Transverse colon (tissue), 4 donors: ENCODE data around the gene ZNF599. TPM values are rescaled to one million over a fixed set of nuclear protein-coding genes. Genes with fewer than 3 reads are reported as not detected.

Experiments
- DNase-seq: peaks from one replicate; pipeline ENCODE4 v3.0.0-alpha.2; 2019
- H3K27ac ChIP-seq, 4 donors: fragments of 200-600 bp; sonication (generic); 2 replicates each; pipeline ENCODE4 v1.5.1; 2016 to 2018; ENCODE audit warnings: inconsistent platforms in 4 of 4
- H3K27me3 ChIP-seq: fragments of 200-600 bp; sonication (generic); 2 replicates; pipeline ENCODE4 v1.5.1; 2017; ENCODE audit warnings: inconsistent platforms
- H3K36me3 ChIP-seq, 4 donors: fragments of 200-600 bp; sonication (generic); 2 replicates each; pipeline ENCODE4 v1.5.1; 2017 to 2019; ENCODE audit warnings: inconsistent platforms in 4 of 4
- H3K4me1 ChIP-seq, 4 donors: fragments of 200-600 bp; sonication (generic); 2 replicates each; pipeline ENCODE4 v1.5.1; 2017 to 2020; ENCODE audit warnings: inconsistent platforms in 4 of 4
- H3K4me3 ChIP-seq, 4 donors: fragments of 200-600 bp; sonication (generic); 1 replicate in 1 of 4; 2 replicates in 3 of 4; pipeline versions ENCODE4 v1.5.1 to v1.6.1; 2017 to 2019; ENCODE audit warnings: inconsistent platforms in 4 of 4
- H3K9me3 ChIP-seq, 2 donors: fragments of 200-600 bp; sonication (generic); 2 replicates each; pipeline ENCODE4 v1.5.1; 2017 to 2019; ENCODE audit warnings: inconsistent platforms in 2 of 2
- EP300 ChIP-seq: sonication (generic); formaldehyde crosslinking; IDR thresholded peaks from one replicate; pipeline ENCODE4 v1.6.1; 2017; ENCODE audit warnings: antibody characterized with exemption, low read depth
- POLR2A ChIP-seq: fragments of 450-650 bp; IDR thresholded peaks from one replicate; pipeline ENCODE4 v1.6.1; 2016; ENCODE audit warnings: antibody characterized with exemption, mild to moderate bottlenecking, moderate library complexity
- POLR2AphosphoS5 ChIP-seq, 3 donors: sonication (generic); formaldehyde crosslinking; IDR thresholded peaks; one replicate each; pipeline ENCODE4 v1.6.1; 2016; ENCODE audit warnings: antibody characterized with exemption in 3 of 3
- WGBS, 2 donors: methylation state at CpG; one replicate each; pipeline ENCODE4 v1.1.5; 2018; ENCODE audit warnings: low coverage in 1 of 2; 5-methylcytosine and 5-hydroxymethylcytosine counted together
- in situ Hi-C, 4 donors: fragments of 200-750 bp; cut with MboI; loops; one replicate each; pipeline versions ENCODE4 v1.15.0 to v1.15.1; 2017; ENCODE audit warnings: low sequenced_read_pairs in 3 of 4, low pct_ligation_motif_present in 1 of 4, low pct_unique_long_range_greater_than_20kb in 1 of 4
- intact Hi-C: fragments of 100-400 bp; cut with DNase I; formaldehyde crosslinking; loops from one replicate; pipeline ENCODE4 v1.15.1; 2023; ENCODE audit warnings: low total_unique reads
- total RNA-seq, 4 donors: library from RNA; depleted of rRNA; stranded (reverse); fragments of >200 nt; gene quantifications; one replicate each; pipeline ENCODE4 v1.1.0, GENCODE V29; 2016
- TF ChIP-seq, protein P1 (sequence below), 5 experiments: fragments of 200-600 bp in 3 of 5; fragments of 450-650 bp in 2 of 5; sonication (generic) in 3 of 5; IDR thresholded peaks; 1 replicate in 2 of 5; 2 replicates in 3 of 5; pipeline ENCODE4 v1.5.1; 2016 to 2017; ENCODE audit warnings: antibody characterized with exemption in 5 of 5, inconsistent platforms in 3 of 5, mild to moderate bottlenecking in 2 of 5, moderate library complexity in 1 of 5

ZNF599 gene
- total RNA-seq, 4 donors from 2014 or later: 4.1 to 7.1 (median 6.0) TPM; not detected in 1

DNA sequence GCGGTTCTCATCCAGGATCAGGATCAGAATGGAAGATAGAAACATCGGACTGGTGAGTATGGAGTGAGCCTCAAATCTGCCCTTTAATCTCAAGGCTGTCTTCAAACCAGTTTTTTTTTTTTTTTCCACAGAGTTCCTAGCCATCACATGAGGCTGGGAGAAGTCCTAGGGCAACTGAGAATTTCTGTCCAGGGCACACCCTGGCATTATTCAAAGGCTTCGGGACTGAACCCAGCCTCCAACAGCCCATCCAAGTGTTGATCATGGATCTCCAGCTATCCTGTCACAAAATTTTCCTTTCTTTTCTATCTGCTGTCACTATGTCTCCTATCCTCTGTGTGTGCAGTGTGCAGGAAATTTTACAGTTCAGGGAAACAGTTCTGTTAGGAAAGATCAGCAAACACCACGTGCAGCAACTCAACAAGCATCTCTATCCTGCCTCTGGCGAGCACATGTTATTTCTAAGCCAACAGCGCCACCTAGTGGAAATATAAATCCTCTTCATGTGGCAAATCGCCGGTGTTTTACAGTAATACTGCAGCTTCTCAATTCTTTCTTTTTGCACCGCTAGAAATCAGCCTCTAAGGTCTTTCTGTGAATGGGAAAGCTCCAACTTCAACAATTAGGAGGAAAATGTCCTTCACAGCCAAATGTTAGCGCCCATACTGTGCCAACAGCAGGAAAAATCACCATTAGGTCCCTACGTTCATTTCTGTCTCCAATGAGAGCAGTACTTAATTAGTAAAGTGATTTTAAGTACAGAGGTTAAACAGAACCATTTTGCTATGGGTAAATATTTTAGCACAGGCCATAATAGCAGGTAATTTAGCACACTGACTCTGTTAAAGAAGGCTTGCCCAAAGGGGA is 60.4 kb downstream of the ZNF599 start:
- H3K36me3 ChIP-seq: no peaks in the 10 kb centered on the region
- intact Hi-C loops: loop anchor here (5.0 kb wide), 2 partner anchors 75 to 210 kb away; no protein-coding TSS in a partner anchor
- WGBS, 2 donors: 36 to 45% methylated on average over 4 to 11 of the region's 11 CpGs
- no peaks in the 10 kb centered on the region for H3K27me3 ChIP-seq
- TF ChIP-seq EP300: no peak
- TF ChIP-seq, protein P1, sequence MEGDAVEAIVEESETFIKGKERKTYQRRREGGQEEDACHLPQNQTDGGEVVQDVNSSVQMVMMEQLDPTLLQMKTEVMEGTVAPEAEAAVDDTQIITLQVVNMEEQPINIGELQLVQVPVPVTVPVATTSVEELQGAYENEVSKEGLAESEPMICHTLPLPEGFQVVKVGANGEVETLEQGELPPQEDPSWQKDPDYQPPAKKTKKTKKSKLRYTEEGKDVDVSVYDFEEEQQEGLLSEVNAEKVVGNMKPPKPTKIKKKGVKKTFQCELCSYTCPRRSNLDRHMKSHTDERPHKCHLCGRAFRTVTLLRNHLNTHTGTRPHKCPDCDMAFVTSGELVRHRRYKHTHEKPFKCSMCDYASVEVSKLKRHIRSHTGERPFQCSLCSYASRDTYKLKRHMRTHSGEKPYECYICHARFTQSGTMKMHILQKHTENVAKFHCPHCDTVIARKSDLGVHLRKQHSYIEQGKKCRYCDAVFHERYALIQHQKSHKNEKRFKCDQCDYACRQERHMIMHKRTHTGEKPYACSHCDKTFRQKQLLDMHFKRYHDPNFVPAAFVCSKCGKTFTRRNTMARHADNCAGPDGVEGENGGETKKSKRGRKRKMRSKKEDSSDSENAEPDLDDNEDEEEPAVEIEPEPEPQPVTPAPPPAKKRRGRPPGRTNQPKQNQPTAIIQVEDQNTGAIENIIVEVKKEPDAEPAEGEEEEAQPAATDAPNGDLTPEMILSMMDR (IDR thresholded peaks at IDR 0.05): peak; percentile 78 to 87 (median 80)
- in situ Hi-C loops: loop anchor here in 3 of 4 donors (5.0 to 25.0 kb wide), 4 partner anchors 75 to 218 kb away; no protein-coding TSS in a partner anchor
- DNase-seq: peak; percentile 50
- H3K9me3 ChIP-seq: peaks cover 12 to 23% of the 10 kb centered on the region in 2 donors
- H3K4me3 ChIP-seq: no peak overlapping the region
- H3K4me1 ChIP-seq: no peaks in the 10 kb centered on the region
- no peak overlapping the region for H3K27ac ChIP-seq

GRCh38 chr19:34711890-34712289 is 61.1 kb downstream of the ZNF599 start:
- WGBS, 2 donors: 71 to 79% methylated on average over 5 to 6 of the region's 6 CpGs
- H3K27me3 ChIP-seq: no peaks in the 10 kb centered on the region
- TF ChIP-seq POLR2AphosphoS5 (IDR thresholded peaks at IDR 0.05): no peak
- TF ChIP-seq POLR2A: no peak
- TF ChIP-seq, protein P1 (IDR thresholded peaks at IDR 0.05): no peak
- no peak for TF ChIP-seq EP300
- no peaks in the 10 kb centered on the region for H3K4me1 ChIP-seq
- H3K36me3 ChIP-seq: no peaks in the 10 kb centered on the region
- intact Hi-C loops: loop anchor here (5.0 kb wide), 2 partner anchors 75 to 210 kb away; no protein-coding TSS in a partner anchor
- no peak overlapping the region for H3K4me3 ChIP-seq
- DNase-seq: no peak
- in situ Hi-C loops: loop anchor here in 3 of 4 donors (5.0 to 25.0 kb wide), 4 partner anchors 75 to 217 kb away; no protein-coding TSS in a partner anchor
- peaks cover 12 to 23% of the 10 kb centered on the region in 2 donors for H3K9me3 ChIP-seq
- H3K27ac ChIP-seq: no peak overlapping the region

Other genes with a start within 250 kb of the ZNF599 start
- gene SCGB2B2, start 96.1 kb downstream of the ZNF599 start, total RNA-seq: 10 to 100 TPM in 1 of 4 donors, 1 to 10 TPM in 1, under 1 TPM in 1, not detected in 1; 0.82 to 14.3 (median 1.3) TPM
- 10 to 100 TPM in 3 of 4 donors, 1 to 10 TPM in 1; 4.6 to 33.0 (median 18.0) TPM for gene ZNF302, start 95.5 kb downstream of the ZNF599 start, total RNA-seq
- gene ZNF181, start 39.0 kb downstream of the ZNF599 start, total RNA-seq: 10 to 100 TPM in 3 of 4 donors, 1 to 10 TPM in 1; 7.1 to 23.8 (median 15.5) TPM
- 1 to 10 TPM in 2 of 4 donors, not detected in 2; 1.4 to 2.2 TPM for gene ZNF30, start 153.7 kb upstream of the ZNF599 start, total RNA-seq
- 1 to 10 TPM; 3.4 to 8.4 (median 6.5) TPM for gene ZNF792, start 191.0 kb upstream of the ZNF599 start, total RNA-seq
- gene GRAMD1A, start 227.1 kb upstream of the ZNF599 start, total RNA-seq: 10 to 100 TPM; 14.2 to 32.1 (median 21.6) TPM